Measurements from ENCODE around the gene GLYATL3. TPM values are rescaled to one million over a fixed set of nuclear protein-coding genes. Genes with fewer than 3 reads are reported as not detected.

GLYATL3 gene
- total and polyA plus RNA-seq, 7 donors = not detected

GRCh38 chr6:49540614-49541013 lies 40.9 kb downstream of the GLYATL3 start:
- no peaks in the 10 kb centered on the region for H3K36me3 ChIP-seq (ENCODE audit: insufficient read depth in 1 of 2, low read depth in 1 of 2)
- H3K27me3 ChIP-seq (ENCODE audit: insufficient read depth in 3 of 3, low read length in 2 of 3) = no peaks in the 10 kb centered on the region
- DNase-seq (no peak), ATAC-seq (no peak)
- no peak overlapping the region for H3K27ac ChIP-seq
- no peaks in the 10 kb centered on the region for H3K4me1 ChIP-seq
- intact Hi-C loops (cut with DNase I) = no loop called here
- H3K4me3 ChIP-seq = no peak overlapping the region
- TF ChIP-seq, protein P1, sequence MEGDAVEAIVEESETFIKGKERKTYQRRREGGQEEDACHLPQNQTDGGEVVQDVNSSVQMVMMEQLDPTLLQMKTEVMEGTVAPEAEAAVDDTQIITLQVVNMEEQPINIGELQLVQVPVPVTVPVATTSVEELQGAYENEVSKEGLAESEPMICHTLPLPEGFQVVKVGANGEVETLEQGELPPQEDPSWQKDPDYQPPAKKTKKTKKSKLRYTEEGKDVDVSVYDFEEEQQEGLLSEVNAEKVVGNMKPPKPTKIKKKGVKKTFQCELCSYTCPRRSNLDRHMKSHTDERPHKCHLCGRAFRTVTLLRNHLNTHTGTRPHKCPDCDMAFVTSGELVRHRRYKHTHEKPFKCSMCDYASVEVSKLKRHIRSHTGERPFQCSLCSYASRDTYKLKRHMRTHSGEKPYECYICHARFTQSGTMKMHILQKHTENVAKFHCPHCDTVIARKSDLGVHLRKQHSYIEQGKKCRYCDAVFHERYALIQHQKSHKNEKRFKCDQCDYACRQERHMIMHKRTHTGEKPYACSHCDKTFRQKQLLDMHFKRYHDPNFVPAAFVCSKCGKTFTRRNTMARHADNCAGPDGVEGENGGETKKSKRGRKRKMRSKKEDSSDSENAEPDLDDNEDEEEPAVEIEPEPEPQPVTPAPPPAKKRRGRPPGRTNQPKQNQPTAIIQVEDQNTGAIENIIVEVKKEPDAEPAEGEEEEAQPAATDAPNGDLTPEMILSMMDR (IDR thresholded peaks at IDR 0.05) = no peak
- H3K9me3 ChIP-seq = no peaks in the 10 kb centered on the region

GRCh38 chr6:49541210-49541724 lies 41.5 kb downstream of the GLYATL3 start:
- no peak for ATAC-seq
- 45 to 61% (median 46%) methylated on average over 1 of the region's 1 CpG for WGBS, 3 donors

DNA sequence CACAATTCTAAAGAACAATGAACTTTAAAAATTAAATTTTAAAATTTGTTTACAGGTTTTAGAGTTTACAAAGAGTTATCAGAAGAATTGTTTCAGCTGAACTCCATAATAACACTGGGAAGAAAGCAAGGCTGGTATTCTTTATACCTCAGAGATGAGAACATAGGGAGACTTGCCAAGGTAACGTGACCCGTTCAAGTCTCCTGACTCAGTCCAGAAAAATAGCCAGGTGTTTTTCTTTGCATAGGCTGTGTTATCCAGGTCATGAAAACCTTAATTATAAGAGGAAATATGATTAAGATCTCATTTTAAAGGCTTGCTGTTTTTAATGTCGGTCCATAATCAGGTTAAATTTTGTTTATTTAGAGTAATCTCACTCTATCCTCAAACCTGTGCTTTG lies 42.2 kb downstream of the GLYATL3 start:
- TF ChIP-seq, protein P1 (IDR thresholded peaks at IDR 0.05) = no peak
- H3K36me3 ChIP-seq (ENCODE audit: insufficient read depth in 1 of 2, low read depth in 1 of 2) = no peaks in the 10 kb centered on the region
- no peaks in the 10 kb centered on the region for H3K27me3 ChIP-seq (ENCODE audit: insufficient read depth in 3 of 3, low read length in 2 of 3)
- intact Hi-C loops (cut with DNase I) = no loop called here
- WGBS, 3 donors = 51 to 55% (median 54%) methylated on average over 3 of the region's 3 CpGs
- H3K9me3 ChIP-seq = no peaks in the 10 kb centered on the region
- no peak overlapping the region for H3K27ac ChIP-seq
- ATAC-seq (no peak), DNase-seq (no peak)
- H3K4me3 ChIP-seq = no peak overlapping the region
- H3K4me1 ChIP-seq = no peaks in the 10 kb centered on the region

More at GRCh38 chr6:49541210-49541724, 41.5 kb downstream of the GLYATL3 start:
- Histone ChIP-seq H3K9me3 (no peaks in the 10 kb centered on the region), H3K4me3 (no peak overlapping the region), H3K27ac (no peak overlapping the region), H3K4me1 (no peaks in the 10 kb centered on the region), H3K27me3 (ENCODE audit: insufficient read depth in 3 of 3, low read length in 2 of 3) (no peaks in the 10 kb centered on the region), H3K36me3 (ENCODE audit: insufficient read depth in 1 of 2, low read depth in 1 of 2) (no peaks in the 10 kb centered on the region)
- DNase-seq = no peak
- intact Hi-C loops (cut with DNase I) = no loop called here
- TF ChIP-seq, protein P1 (IDR thresholded peaks at IDR 0.05) = no peak

- Histone ChIP-seq H3K9me3 (no peaks in the 10 kb centered on the region), H3K4me3 (no peak overlapping the region), H3K36me3 (ENCODE audit: insufficient read depth in 1 of 2, low read depth in 1 of 2) (no peaks in the 10 kb centered on the region), H3K27ac (no peak overlapping the region), H3K27me3 (ENCODE audit: insufficient read depth in 3 of 3, low read length in 2 of 3) (no peaks in the 10 kb centered on the region), H3K4me1 (no peaks in the 10 kb centered on the region)
- DNase-seq (no peak), ATAC-seq (no peak)
- TF ChIP-seq, protein P1 (IDR thresholded peaks at IDR 0.05) = no peak
- intact Hi-C loops (cut with DNase I) = no loop called here
- WGBS, 3 donors = 45 to 61% (median 52%) methylated on average over 7 of the region's 7 CpGs
Observed at GRCh38 chr6:49543087-49543858, 43.5 kb downstream of the GLYATL3 start.
